AG08395 (cell line): ENCODE measurements around the gene PAWR.
"Not testable (repeated sequence)": the region's sequence is repeated elsewhere in the genome, so short reads cannot be mapped to it uniquely, and the experiment has no call there.

Source experiments
- DNase-seq: peaks from one replicate; pipeline ENCODE4 v3.0.0; 2012; ENCODE audit warnings: mixed read lengths, low spot score

Gene PAWR

GRCh38 chr12:79646843-79647242 is 43.9 kb downstream of the PAWR start:
- DNase-seq: not testable (repeated sequence)

- DNase-seq: no peak
Measured at GRCh38 chr12:79645235-79645630, 45.5 kb downstream of the PAWR start.

DNA sequence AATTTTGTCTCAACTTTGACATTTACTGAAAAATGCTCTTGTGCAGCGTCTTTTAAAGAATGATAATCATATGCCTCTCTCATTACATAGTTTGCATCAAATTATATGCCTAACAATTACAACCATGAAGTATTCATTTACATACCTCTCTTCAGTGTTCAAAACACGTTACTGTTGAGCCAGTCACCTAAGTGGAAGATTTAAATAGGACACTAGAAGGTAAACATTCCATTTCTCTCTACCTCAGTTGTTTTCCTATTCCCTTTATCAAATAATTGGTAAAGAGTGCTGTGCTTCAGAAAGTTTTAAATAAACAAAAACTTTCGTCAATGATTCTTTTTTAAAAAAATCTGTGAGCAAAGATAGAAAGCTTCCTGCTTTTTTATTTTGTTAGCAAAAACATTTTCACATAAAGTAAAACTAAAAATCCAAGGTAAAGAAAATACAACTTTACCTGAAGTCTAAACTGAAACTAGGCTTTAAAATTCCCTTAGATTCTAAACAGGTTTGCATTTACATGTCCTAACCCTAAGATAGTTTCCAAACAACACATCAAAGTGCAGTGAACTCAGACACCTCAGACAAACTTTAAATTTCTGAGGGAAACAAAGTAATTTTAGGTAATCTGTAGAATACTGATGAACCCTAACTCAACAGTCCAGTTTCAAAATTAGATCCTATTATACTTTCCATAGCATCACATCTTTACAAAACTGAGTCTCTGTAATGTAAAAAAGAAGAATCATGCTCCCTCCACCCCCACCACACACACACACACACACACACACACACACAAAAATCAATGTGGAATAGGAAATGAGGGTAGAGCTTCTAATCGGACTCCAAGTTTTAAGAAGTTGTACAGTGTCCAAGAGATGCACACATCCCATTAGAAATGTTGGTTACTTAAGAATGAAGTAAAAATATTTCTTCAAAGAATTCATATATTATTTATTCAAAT is 46.2 kb downstream of the PAWR start:
- no peak for DNase-seq

DNA sequence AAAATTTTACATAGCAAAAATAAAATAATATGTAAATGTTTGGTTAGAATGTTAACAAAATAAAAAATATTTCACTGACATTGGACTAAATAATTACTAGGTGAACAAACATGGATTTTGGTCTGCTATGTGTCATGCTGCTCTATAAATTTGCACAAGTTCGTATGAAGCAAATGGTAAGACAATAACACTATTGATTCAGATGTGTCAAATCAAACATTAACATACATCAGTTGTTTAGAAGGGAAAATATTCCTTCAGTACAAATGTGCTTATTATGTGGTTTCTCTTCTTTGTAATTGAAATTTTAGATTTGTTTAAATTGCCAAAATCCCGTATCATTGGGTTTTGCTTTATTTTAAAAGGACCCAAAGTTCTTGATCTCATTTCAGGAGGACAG is 46.9 kb downstream of the PAWR start:
- DNase-seq: no peak

GRCh38 chr12:79638490-79638889 is 52.3 kb downstream of the PAWR start:
- DNase-seq: no peak

DNA sequence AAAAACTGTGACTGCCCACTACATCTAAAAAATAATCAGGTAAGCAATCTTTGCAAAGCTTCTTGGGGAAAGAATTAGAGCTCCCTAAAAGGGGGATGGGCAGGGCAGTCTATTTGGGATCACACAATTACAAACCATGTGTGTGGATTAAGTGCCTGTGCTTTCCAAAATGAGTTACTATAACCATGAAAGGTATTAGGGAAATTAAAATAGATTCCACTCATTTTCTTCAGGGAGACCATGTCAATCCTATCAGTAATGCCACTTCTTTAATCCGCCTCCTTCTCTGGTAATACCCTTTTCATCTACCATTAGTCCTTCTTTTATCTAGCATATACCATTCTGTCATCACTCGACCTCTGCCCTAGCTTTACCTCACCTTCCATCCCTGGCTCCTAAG is 53.7 kb downstream of the PAWR start:
- no peak for DNase-seq

- peak; percentile 30 for DNase-seq
Measured at GRCh38 chr12:79635676-79636075, 55.1 kb downstream of the PAWR start.

DNA sequence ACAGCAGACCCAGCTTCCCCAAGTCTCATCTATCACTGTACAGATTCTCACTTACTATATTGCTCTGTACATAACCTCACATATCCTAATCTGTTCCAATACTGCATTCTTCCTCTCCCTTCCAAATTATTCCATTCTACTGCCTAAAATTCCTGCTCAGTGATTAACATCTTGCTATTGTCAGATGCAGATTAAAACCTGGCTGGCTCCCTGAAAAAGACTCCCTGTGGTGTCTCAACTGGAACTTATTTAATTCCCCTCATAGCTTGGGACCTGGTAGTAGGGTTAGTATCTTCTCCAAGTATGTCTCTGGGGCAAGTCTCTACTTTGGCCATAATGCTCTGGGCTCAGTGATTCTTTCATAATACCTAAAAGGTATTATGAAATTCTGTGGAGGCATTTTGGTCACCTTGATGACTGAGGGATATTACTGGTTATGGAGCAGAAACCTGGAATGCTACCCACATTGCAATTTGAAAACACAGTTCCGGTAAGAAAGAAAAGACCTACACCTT is 55.8 kb downstream of the PAWR start:
- DNase-seq: peak; percentile 53

GRCh38 chr12:79629561-79629960 is 61.2 kb downstream of the PAWR start:
- DNase-seq: no peak

- not testable (repeated sequence) for DNase-seq
Measured at GRCh38 chr12:79626735-79627134, 64.0 kb downstream of the PAWR start.

DNA sequence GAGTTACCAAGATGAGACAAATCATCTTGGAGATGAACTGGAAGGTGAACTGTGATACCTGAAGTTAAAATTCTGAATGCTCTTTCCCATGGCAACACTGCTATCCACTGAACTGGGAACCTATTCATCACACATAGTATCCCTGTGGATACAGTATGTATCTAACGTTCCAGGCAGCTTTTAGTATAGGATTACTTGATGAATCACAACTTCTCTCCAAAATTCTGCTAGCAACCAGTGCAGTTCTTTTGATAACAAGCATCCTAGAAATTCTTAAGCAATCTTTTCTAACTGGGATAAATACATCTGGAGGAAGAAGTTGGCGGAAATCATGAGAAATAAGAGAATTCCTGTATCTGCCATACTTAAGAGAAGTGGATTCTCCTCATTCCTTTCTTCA is 66.4 kb downstream of the PAWR start:
- no peak for DNase-seq

GRCh38 chr12:79619872-79620562 is 70.7 kb downstream of the PAWR start:
- no peak for DNase-seq

- peak; percentile 37 for DNase-seq
Measured at GRCh38 chr12:79618848-79619404, 71.8 kb downstream of the PAWR start.

- DNase-seq: no peak
Measured at GRCh38 chr12:79617696-79618095, 73.1 kb downstream of the PAWR start.

DNA sequence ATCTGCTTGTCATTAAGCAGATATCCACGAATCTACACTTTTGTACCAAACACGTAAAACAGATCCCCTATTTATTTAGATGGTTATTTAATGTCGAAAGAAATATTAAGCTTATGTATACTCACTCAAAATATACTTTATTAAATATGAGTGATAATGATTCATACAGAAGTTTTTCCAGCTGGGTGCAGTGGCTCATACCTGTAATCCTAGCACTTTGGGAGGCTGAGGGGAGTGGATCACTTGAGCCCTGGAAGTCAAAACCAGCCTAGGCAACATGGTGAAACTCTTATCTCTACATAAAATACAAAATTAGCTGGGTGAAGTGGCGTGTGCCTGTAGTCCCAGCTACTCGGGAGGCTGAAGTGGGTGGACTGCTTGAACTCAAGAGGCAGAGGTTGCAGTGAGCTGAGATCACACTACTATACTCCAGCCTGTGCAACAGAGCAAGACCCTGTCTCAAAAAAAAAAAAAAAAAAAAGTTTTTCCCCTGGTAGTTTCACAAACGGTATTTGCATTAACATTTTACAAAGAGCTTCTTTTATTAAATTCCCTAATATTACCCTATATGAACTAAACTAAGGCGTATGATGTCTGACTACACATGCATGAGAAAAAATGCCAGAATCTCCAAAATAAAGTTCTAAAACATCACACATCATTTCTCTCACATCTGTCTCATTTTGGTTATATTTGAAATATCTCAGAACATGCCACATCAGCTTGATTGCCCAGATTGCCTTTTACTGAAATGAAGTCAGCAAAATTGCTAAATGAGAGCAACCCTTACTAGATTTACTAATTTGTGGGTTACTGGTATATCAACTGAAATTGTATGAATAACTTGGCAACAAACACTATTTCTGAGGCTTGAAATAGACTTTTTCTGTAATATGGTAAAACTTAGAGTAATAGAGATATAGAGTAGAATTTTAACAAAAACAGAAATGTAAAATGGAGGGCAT is 74.9 kb downstream of the PAWR start:
- DNase-seq: no peak

DNA sequence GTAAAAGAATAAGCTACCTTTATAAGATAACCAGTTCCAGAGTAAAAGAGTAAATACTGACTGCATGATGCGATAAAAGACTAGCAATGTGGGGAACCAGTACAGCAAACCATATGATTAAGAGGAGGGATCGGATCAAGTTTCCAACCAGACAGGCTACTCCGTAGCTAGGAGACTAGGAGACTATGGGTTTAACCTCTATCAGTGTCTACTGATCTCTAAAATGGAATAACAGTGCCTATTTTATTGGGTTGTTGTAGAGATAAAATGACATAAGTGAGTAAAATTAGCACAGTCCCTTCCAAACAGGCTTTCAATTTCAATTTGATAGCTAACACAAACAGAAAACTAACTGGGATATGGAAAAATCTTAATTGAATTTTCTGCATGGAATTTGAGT is 76.0 kb downstream of the PAWR start:
- DNase-seq: no peak

DNA sequence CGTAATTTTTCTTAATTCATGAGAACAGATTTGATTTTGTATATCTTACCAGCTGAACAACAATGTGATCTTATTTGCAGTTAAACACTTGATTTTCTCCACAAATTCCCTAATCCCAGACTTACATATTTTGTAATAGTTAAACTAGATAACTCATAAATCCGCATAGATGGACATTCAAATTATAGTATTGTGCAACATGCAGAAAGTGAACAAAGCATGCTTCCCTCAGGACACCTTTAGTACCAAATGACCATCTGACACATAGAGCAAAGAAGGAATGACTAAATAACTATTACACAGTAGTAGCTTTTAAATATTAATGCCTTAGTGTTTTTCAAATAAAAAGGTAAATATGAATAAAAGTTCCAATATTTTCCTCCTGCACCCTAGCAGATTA is 88.9 kb downstream of the PAWR start:
- DNase-seq: no peak

GRCh38 chr12:79597910-79598309 is 92.9 kb downstream of the PAWR start:
- peak; percentile 9 for DNase-seq

DNA sequence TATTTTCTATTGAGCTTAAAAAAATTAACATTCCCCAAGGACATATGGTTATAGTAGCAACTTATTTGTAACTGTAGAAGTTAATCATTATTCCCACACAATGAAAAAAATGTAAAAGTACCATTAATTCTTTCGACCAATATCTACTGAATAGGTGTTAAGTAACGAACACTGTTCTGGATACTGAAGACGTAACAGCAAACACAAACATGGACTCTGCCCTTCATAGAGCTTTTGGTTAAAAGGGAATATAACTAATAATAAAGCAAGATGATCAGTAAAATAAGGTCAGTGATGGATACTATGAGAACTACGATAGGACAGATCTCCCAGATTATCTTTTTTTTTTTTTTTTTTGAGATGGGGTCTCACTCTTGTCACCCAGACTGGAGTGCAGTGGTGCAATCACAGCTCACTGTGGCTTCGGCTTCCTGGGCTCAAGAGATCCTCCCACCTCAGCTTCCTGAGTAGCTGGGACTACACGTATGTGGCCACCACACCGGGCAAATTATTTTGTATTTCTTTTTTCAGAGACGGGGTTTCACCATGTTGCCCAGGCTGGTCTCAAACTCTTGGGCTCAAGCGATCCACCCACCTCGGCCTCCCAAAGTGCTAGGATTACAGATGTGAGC is 93.9 kb downstream of the PAWR start:
- DNase-seq: no peak

DNA sequence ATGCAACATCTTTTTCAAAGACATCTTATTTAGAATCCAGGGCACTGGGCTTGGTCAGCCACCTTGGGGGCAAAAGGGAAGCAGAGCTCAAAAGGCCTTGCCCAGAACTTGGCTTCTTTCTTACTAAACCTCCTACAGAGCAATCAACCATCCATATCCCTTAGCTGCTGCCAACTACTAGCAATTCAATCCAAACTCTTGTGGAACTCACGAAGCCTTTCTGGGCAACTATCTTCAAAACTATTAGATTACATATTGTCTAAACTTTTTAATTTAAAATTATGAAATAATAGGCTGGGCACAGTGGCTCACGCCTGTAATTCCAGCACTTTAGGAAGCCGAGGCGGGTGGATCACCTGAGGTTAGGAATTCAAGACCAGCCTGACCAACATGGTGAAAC is 95.5 kb downstream of the PAWR start:
- no peak for DNase-seq

DNA sequence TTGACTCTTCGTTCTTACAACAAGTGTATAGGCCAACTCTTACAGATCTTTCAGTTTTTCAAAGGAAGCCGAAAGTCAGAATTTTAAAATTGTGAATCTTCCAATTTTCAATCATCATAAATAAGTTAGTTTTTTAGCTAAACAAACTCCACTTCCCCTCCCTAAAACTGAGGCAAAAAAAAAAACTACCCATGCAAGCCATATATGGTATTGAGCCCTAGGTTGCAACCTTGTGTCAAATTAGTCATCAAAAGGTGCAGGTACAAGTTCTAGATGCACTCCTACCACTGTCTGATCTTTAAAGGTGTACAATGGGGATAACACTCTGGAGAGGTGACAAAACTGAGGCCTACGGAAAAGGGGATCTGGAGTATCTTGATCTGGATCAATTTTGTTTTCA is 97.9 kb downstream of the PAWR start:
- no peak for DNase-seq
